HFFc6 (cell line): ENCODE measurements around the gene PSKH1. TPM values are rescaled to one million over a fixed set of nuclear protein-coding genes. Genes with fewer than 3 reads are reported as not detected.
A peak's percentile ranks its signal among the peaks of the same experiment; 100 is the strongest.

Experiments used
- DNase-seq: peaks from one replicate; pipeline ENCODE4 v3.0.0-alpha.2; 2018
- H3K27ac Mint-ChIP-seq: 2 replicates; pipeline ENCODE4 v1.8.0; 2020; ENCODE audit warnings: mild to moderate bottlenecking, mixed read lengths
- H3K27me3 Mint-ChIP-seq: 2 replicates; pipeline ENCODE4 v1.8.0; 2021; ENCODE audit warnings: mild to moderate bottlenecking, moderate library complexity, mixed read lengths; ENCODE audit not compliant: insufficient read depth
- H3K36me3 Mint-ChIP-seq: 2 replicates; pipeline ENCODE4 v1.8.0; 2021; ENCODE audit warnings: low read depth, mixed read lengths
- H3K4me1 Mint-ChIP-seq: 2 replicates; pipeline ENCODE4 v1.8.0; 2020; ENCODE audit warnings: low read depth, mixed read lengths
- H3K4me3 Mint-ChIP-seq: 2 replicates; pipeline ENCODE4 v1.8.0; 2020; ENCODE audit warnings: mild to moderate bottlenecking, moderate library complexity, mixed read lengths
- H3K9me3 Mint-ChIP-seq: 2 replicates; pipeline ENCODE4 v1.8.0; 2020; ENCODE audit warnings: mild to moderate bottlenecking, mixed read lengths
- CTCF ChIP-seq: fragments of 200-600 bp; sonication (generic); IDR thresholded peaks from 2 replicates; pipeline ENCODE4 v1.5.0; 2021; ENCODE audit warnings: antibody characterized with exemption, mild to moderate bottlenecking
- total RNA-seq, 6 experiments: library from RNA; stranded (reverse); fragmentation: NEBNext Ultra II Directional; extraction: Animal tissue kit (Norgen Biotek cat#: 25700); gene quantifications; 2 replicates in 1 of 6; 3 replicates in 5 of 6; pipeline ENCODE4 v1.2.3, GENCODE V29; 2021

Gene PSKH1
- total RNA-seq, 6 experiments from 2014 or later: 25.2 to 34.1 (median 29.3) TPM

GRCh38 chr16:67885545-67885944, 7.5 kb upstream of the PSKH1 start:
- Mint-ChIP-seq H3K4me3 (no peak overlapping the region), H3K36me3 (peaks cover 21% of the 10 kb centered on the region), H3K4me1 (peaks cover 16% of the 10 kb centered on the region), H3K9me3 (no peaks in the 10 kb centered on the region), H3K27me3 (peaks cover 12% of the 10 kb centered on the region), H3K27ac (no peak overlapping the region)
- no peak for TF ChIP-seq CTCF
- DNase-seq: no peak

GRCh38 chr16:67885976-67886375, 7.1 kb upstream of the PSKH1 start:
- H3K9me3 Mint-ChIP-seq: no peaks in the 10 kb centered on the region
- TF ChIP-seq CTCF: no peak
- no peak for DNase-seq
- H3K4me3 Mint-ChIP-seq: no peak overlapping the region
- peaks cover 21% of the 10 kb centered on the region for H3K36me3 Mint-ChIP-seq
- no peak overlapping the region for H3K27ac Mint-ChIP-seq
- peaks cover 12% of the 10 kb centered on the region for H3K27me3 Mint-ChIP-seq
- H3K4me1 Mint-ChIP-seq: peaks cover 16% of the 10 kb centered on the region

- Mint-ChIP-seq H3K9me3 (no peaks in the 10 kb centered on the region), H3K4me1 (peaks cover 16% of the 10 kb centered on the region), H3K4me3 (no peak overlapping the region), H3K36me3 (peaks cover 21% of the 10 kb centered on the region), H3K27ac (peak overlapping the region; percentile 21; the same call in 1 of the 2 replicates), H3K27me3 (peaks cover 11% of the 10 kb centered on the region)
- no peak for DNase-seq
- no peak for TF ChIP-seq CTCF
Measured at GRCh38 chr16:67886387-67886786, 6.7 kb upstream of the PSKH1 start.

GRCh38 chr16:67888331-67888730, 4.7 kb upstream of the PSKH1 start:
- no peak for DNase-seq

GRCh38 chr16:67892375-67892774, 679 bp upstream of the PSKH1 start:
- no peak for TF ChIP-seq CTCF
- Mint-ChIP-seq H3K4me3 (peak overlapping the region; percentile 88), H3K27me3 (no peaks in the 10 kb centered on the region), H3K9me3 (no peaks in the 10 kb centered on the region), H3K27ac (peak overlapping the region; percentile 70), H3K36me3 (no peaks in the 10 kb centered on the region), H3K4me1 (peaks cover 26% of the 10 kb centered on the region)
- no peak for DNase-seq

More at GRCh38 chr16:67888331-67888730, 4.7 kb upstream of the PSKH1 start:
- peaks cover 24% of the 10 kb centered on the region for H3K4me1 Mint-ChIP-seq
- peaks cover 5% of the 10 kb centered on the region for H3K27me3 Mint-ChIP-seq
- H3K36me3 Mint-ChIP-seq: peaks cover 15% of the 10 kb centered on the region
- H3K9me3 Mint-ChIP-seq: no peaks in the 10 kb centered on the region
- H3K4me3 Mint-ChIP-seq: no peak overlapping the region
- no peak for TF ChIP-seq CTCF
- H3K27ac Mint-ChIP-seq: no peak overlapping the region
